ENCODE data around the gene STAT4.

STAT4 gene

DNA sequence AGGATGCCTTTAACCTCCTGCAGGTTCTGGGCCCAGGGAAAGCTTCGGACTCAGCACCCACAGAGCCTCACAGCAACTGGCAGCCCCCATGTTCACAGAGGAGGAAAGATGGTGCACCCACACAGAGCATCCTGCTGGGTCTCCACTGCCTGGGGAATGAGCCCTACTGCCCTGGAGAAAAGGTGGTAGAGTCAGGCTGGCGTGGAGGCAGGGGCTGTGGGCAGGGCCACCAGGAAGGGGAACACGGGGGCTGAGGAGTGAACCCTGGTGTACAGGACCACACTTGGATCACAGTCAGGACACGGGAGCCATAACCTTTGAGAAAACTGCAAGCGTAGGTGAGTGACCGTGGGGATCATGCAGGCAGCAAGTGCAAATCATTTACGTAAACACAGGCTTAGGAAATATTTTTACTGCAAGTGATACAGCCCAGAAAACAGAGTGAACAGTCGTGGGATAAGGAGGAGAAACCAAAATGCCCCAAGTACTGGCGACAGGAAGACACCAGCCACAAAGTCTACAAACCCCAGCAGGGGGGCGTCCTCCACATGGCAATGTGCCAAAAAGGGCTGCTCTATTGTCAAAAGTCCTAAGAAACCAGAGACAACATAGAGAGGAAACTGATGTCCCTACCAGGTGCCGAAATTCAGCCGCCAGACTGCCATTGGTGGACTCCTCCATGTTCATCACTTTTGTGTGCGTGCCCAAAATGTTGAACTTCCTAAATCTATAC lies 164.4 kb downstream of the STAT4 start:
- no peak for DNase-seq

DNA sequence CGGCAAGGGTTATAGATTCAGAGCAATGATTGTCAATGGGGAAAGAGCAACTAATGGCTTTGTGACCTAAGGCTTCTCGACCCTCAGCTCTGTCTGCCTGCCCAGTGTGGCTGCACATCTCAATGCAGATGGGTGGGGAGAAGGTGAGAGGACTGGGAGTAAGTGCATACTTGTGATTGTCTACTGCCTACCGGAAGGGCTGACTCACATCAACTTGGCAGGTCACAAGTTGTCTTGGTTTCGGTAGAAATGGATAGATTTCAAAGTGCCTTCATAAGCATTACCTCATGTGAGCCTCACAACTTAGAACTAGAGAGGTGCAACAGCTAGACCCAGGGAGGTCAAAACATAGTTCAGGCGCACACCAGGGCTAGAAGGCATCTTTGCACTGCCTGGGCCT lies 166.2 kb downstream of the STAT4 start:
- no peak for DNase-seq

DNA sequence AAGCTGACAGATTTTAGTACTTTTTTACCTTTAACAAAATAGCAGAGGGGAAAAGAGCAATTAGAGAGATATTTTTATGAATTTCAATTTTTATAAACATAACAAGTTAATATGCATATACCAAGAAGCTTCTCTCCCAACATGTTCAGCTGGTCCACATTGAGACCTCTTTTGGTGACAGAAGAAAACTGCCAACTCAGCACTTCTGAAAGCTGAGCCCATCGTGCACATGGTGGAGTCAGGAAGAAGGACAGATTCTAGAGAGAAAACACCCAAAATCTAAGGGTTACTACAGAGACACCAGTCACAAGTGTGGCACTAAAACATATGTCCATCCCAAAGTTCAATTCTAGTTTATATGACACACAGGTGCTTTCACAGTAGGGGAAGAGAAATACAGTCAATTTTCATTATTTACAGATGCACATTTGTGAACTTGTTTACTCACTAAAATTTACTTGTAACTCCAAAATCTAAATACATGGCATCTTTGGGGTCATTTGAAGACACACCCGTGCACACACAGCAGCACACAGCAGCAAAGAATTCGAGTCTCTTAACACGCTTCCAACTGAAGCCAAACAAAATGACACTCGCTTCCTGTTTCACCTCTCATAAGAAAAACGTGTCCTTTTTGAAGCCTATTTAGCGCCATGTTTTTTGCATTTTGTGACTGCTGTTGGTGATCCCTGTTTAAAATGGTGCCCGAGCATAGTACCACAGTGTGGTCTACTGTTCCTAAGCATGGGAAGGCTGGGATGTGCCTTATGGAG lies 168.3 kb downstream of the STAT4 start:
- DNase-seq = no peak

DNA sequence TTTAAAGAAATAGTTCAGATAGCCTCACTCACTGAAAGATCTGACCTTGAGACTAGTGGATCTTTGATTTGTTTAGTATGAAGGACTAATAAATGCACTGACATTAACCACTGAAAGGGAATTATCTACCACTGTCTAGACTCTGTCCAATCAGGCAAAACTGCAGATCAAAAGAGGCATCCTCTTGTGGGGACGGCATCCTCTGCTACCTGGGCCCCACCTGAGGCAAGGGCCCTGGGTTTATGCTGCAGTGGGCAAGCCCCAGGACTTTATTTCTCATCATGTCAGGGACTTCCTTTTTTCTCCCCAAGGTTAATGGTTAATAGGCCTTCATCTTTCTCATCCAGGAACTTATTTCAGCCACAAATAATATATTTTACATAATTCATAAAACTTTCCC lies 169.1 kb downstream of the STAT4 start:
- DNase-seq = no peak

DNA sequence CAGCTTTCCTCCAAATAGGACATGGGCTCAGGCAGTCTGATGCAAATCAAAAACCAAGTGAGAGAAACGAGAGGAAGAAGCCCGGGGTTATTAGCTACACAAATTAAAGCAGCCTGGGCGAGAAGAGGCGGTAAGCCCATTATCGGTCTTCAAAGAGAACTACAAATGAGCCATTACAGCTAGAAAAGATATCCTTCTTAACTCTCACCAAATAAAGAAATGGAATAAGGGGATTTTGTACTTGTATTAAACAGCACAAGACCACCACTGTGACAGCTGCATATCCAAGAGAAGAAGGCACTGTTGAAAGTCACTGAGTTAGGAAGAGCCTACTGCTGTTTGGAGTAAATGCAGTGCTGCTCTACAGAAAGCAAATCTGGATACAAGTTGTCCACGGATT lies 169.5 kb downstream of the STAT4 start:
- no peak for DNase-seq

- no peak for DNase-seq
Measured at GRCh38 chr2:190980630-190981209, 170.1 kb downstream of the STAT4 start.

GRCh38 chr2:190979906-190980629 lies 170.7 kb downstream of the STAT4 start:
- no peak for DNase-seq
